HK-2 (cell line): ENCODE measurements around the gene PCGF1.
A peak's percentile ranks its signal among the peaks of the same experiment; 100 is the strongest.

ENCODE experiments used
- DNase-seq: peaks from one replicate; pipeline ENCODE4 v3.0.0-alpha.2; 2018; ENCODE audit not compliant: unreplicated experiment

PCGF1 gene

GRCh38 chr2:74536166-74536950 is 28.9 kb upstream of the PCGF1 start:
- no peak for DNase-seq

GRCh38 chr2:74535440-74535965 is 28.0 kb upstream of the PCGF1 start:
- no peak for DNase-seq

DNA sequence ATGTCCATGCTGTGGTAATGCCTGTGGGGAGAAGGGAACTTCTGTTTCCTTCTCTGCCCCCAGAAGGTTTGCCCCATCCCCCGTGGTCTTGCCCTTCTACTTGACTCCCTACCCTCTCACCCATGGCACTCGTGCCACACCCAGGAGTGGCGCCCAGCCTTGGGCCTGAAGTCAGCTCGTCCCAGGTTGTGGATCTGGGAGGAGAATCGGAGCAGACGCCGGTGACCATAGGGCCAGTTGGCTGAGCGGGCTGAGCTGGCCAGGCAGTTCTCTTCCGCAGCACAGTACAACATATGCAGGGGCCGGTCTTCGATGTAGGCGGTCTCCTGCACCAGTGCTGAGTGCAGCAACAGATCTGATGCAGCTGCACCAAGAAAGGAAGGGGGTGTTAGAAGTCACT is 26.9 kb upstream of the PCGF1 start:
- DNase-seq: no peak

DNA sequence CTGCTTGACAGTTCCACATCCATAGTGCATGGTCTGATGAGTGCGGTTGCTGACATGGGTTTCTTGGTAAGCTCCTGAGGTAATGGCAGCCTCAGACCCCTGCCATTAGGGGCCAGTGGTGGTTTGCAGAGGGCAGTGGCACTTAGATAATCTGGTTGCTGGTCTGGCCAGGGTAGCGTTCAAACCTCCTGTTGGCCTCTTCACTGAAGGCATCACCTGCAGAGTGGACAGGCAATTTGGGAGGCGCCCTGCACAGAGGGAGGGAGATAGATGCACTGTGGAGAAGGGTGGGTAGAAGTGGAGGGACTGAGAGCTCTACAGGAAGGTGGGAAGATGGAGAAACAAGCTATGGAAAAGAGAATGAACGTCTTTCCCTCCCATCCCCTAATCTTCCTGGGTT is 26.0 kb upstream of the PCGF1 start:
- DNase-seq: no peak

- no peak for DNase-seq
Measured at GRCh38 chr2:74532222-74532621, 24.7 kb upstream of the PCGF1 start.

DNA sequence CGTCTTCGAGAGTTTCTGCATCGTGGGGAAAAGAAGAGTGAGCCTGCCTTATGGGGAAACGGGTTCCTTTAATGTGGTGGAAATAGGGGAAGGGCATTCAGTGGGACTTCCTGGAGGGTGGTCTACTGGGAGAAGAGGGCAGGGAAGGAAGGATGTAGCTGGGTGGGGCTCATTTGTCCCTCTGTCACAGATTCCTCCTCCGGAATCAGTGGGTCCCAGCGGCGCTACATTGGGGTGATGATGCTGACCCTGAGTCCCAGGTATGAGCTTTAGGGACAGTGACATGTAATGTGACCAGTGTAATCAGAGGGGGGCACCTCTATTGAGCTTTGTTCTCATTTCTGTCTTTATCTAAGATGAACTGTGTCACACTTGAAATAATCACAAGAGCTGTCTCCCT is 24.2 kb upstream of the PCGF1 start:
- no peak for DNase-seq

DNA sequence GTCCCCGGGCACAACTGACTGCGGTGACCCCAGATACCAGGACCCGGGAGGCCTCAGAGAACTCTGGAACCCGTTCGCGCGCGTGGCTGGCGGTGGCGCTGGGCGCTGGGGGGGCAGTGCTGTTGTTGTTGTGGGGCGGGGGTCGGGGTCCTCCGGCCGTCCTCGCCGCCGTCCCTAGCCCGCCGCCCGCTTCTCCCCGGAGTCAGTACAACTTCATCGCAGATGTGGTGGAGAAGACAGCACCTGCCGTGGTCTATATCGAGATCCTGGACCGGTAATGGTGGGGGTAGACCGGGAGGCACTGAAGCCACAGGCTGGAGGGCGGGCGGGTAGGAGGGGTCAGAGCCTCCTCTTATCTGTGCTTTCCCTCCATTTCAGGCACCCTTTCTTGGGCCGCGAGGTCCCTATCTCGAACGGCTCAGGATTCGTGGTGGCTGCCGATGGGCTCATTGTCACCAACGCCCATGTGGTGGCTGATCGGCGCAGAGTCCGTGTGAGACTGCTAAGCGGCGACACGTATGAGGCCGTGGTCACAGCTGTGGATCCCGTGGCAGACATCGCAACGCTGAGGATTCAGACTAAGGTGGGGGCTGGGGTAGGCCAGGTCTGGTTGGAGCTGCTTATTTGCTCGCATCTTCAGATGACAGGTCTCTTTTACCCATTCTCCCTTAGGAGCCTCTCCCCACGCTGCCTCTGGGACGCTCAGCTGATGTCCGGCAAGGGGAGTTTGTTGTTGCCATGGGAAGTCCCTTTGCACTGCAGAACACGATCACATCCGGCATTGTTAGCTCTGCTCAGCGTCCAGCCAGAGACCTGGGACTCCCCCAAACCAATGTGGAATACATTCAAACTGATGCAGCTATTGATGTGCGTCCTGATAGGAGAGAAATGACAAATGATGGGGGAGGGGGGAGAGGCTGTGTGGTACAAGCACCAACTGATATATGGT is 23.0 kb upstream of the PCGF1 start:
- DNase-seq: peak; percentile 36

DNA sequence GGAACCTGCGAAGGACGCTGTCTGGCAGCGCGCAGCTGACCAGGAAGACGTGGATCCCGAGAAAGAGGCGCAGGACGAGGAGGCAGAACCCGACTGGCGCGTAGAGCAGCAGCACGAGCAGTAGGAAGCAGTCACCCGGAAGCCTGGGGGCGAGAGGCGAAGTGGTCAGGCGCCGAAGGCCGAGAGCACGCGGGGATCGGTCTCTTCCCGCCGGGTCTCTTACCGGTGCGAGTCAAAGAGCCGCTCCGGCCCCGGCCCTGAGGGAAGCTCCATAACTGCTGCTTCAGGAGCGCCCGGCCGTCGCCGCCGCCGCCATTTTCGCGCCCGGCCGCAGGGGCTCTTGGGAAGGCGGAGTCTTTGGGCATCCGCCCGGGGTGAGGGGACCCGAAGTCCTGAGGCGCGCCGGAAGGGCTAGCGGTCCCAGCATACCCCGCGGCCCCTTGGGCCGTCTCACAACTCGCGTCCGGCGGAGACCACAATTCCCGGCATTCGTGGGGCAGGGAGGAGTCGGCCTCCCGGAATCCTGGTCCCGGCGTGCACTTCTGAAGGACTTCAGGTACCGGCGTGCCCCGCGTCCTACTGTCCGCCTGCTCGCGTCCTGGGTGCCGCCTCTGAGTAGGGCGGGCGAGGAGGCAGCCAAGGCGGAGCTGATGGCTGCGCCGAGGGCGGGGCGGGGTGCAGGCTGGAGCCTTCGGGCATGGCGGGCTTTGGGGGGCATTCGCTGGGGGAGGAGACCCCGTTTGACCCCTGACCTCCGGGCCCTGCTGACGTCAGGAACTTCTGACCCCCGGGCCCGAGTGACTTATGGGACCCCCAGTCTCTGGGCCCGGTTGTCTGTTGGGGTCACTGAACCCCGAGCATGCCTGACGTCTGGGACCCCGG is 22.1 kb upstream of the PCGF1 start, which contains the start of the genes AUP1 and HTRA2:
Gene AUP1 (minus strand): TSS at position 350 of the 882 bp plus-strand sequence. CDS start 77 bp downstream, at position 273.
Gene HTRA2 (plus strand): TSS at position 577 of the 882 bp plus-strand sequence. CDS start 74 bp downstream, at position 651.
- peak; percentile 99 for DNase-seq

DNA sequence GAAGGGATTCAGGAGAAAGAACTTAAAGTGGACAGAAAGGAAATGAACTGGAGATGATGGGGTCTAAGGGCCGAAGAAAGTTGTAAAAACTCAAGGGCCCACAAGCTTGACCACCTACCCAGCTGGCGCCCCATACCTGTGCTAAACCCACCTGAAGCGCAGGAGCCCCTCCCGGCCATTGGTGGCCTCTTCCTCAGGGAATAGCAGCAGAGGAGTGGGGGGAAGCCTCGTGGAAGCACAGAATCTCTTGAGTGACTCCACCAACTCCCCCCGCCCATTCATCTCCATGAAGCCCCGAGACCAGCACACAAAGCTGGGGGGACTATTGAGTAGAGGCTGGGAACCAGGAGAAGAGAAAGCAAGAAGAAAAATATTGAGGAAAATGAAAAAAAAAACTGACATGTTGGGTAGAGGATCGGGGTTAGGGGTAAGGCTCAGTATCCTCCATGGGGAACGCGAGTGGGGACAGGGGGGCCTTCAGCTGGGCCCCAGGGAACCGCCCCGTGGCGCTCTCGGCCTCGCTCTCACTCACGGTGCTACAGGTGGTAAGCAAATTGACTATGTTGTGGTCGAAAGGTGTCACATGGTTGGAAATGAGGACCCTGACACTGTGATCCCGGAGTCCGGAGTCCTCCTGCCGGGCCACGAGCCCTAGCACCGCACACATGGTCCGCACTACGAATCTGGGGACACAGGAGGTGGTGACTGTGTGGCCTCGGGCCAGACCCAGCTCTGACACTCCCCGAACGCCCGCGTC is 21.3 kb upstream of the PCGF1 start:
- DNase-seq: no peak

DNA sequence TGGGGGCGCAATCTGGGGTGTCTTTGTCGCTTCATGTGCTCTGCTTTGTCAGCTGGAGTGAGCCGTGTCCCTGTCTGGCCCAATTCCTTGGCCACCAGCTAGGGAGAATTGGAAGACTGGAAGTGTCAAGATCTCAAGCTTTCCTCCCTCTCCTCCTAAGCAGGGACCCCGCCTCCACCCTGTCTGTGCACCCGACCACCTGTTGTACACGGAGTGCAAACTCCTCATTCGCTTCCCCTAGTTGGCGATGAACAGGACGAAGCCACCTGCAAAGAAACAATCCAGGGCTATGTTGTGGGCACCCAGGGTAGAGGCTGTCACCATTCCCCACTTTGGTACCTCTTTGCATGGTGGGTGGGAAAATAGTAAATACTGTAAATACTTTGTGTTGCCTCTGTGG is 20.2 kb upstream of the PCGF1 start:
- no peak for DNase-seq

DNA sequence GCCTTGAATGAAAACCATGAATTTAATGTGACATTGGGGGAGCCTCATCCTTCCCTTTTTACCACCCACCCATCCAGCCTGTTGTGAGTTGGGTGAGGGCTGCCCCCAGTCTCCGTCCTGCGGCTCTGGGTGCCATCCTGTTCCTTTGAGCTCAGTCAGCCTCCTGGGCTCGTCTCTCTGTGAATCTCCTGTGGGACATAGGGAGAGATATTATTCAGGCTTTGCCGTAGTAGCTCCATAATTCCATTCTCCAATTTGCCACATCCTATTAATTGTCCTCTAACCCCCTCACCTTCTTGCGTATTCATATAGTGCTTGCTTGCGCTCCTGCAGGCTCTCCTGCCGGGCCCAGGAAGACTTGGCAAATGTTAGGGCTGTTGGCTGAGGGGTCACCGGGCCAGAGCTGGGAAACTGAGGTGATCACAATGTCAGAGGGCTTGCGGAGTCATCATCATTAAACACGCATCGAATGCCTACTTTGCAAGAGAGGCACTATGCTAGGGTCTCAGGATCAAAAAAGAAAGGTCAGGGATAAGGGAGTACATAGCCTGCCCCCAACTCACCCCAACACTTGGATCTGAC is 19.2 kb upstream of the PCGF1 start:
- DNase-seq: no peak

GRCh38 chr2:74525717-74526648 is 18.5 kb upstream of the PCGF1 start, which contains the start of gene DQX1:
TSS of gene DQX1 (minus strand) at chr2:74526231. CDS start at chr2:74525729, 502 bp downstream.
- DNase-seq: no peak

GRCh38 chr2:74524955-74525716 is 17.6 kb upstream of the PCGF1 start:
- no peak for DNase-seq

GRCh38 chr2:74524005-74524404 is 16.5 kb upstream of the PCGF1 start:
- no peak for DNase-seq

DNA sequence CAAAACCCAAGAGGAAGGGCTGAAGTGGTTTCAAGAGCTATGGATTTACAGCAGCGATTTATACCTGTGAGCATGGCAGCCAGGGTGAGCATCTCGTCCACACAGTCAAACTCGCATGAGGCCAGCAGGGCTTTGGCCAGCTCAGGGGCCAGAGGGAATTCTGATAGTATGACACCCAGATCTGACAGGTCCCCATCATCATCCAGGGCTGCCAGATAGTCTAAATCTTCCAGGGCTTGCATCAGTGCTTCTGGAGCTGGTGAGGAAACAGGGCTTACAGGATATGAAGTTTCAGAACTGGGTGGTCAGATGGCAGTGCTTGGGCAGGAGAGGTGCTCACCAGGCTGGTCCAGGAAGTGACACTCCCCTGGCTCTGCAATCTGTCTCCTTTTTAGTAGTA is 15.0 kb upstream of the PCGF1 start:
- DNase-seq: no peak

GRCh38 chr2:74516650-74517049 is 9.2 kb upstream of the PCGF1 start:
- no peak for DNase-seq

- DNase-seq: no peak
Measured at GRCh38 chr2:74515981-74516633, 8.6 kb upstream of the PCGF1 start.
